ENCODE measurements around the gene PTGFRN.

- TF ChIP-seq, protein P1, sequence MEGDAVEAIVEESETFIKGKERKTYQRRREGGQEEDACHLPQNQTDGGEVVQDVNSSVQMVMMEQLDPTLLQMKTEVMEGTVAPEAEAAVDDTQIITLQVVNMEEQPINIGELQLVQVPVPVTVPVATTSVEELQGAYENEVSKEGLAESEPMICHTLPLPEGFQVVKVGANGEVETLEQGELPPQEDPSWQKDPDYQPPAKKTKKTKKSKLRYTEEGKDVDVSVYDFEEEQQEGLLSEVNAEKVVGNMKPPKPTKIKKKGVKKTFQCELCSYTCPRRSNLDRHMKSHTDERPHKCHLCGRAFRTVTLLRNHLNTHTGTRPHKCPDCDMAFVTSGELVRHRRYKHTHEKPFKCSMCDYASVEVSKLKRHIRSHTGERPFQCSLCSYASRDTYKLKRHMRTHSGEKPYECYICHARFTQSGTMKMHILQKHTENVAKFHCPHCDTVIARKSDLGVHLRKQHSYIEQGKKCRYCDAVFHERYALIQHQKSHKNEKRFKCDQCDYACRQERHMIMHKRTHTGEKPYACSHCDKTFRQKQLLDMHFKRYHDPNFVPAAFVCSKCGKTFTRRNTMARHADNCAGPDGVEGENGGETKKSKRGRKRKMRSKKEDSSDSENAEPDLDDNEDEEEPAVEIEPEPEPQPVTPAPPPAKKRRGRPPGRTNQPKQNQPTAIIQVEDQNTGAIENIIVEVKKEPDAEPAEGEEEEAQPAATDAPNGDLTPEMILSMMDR (IDR thresholded peaks at IDR 0.05; ENCODE audit: poor library complexity, severe bottlenecking) = no peak
- no peak for TF ChIP-seq RAD21 (conservative IDR thresholded peaks at IDR 0.05)
- TF ChIP-seq POLR2AphosphoS5 (IDR thresholded peaks at IDR 0.05) = no peak
- TF ChIP-seq TAF1 (IDR thresholded peaks at IDR 0.05; ENCODE audit: low read depth) = no peak
Measured at GRCh38 chr1:116958977-116959376, 49.3 kb downstream of the PTGFRN start.
